Gastroesophageal sphincter (tissue), 4 donors: ENCODE measurements around the gene LCORL. TPM values are rescaled to one million over a fixed set of nuclear protein-coding genes. Genes with fewer than 3 reads are reported as not detected.

Experiments
- ATAC-seq: fragments of 150-250 bp; one replicate; pipeline ENCODE4 v1.9.1; 2016; ENCODE audit warnings: mild to moderate bottlenecking, moderate library complexity
- H3K27ac ChIP-seq, 4 donors: fragments of 200-600 bp; sonication (generic) in 3 of 4; 1 replicate in 3 of 4; 2 replicates in 1 of 4; pipeline ENCODE4 v1.5.1; 2016 to 2019
- H3K27me3 ChIP-seq: fragments of 200-600 bp; sonication (generic); one replicate; pipeline ENCODE4 v1.5.1; 2019
- H3K36me3 ChIP-seq, 2 donors: fragments of 200-600 bp; sonication (generic); one replicate each; pipeline ENCODE4 v1.5.1; 2019; ENCODE audit warnings: control low read depth in 1 of 2
- H3K4me1 ChIP-seq, 3 donors: fragments of 200-600 bp; sonication (generic); 1 replicate in 2 of 3; 2 replicates in 1 of 3; pipeline ENCODE4 v1.5.1; 2016 to 2019; ENCODE audit warnings: control low read depth in 2 of 3
- H3K4me3 ChIP-seq, 2 donors: fragments of 200-600 bp; sonication (generic); one replicate each; pipeline ENCODE4 v1.5.1; 2019; ENCODE audit warnings: mild to moderate bottlenecking in 1 of 2, moderate library complexity in 1 of 2
- H3K9me3 ChIP-seq, 3 donors: fragments of 200-600 bp; sonication (generic); one replicate each; pipeline ENCODE4 v1.5.1; 2017 to 2019; ENCODE audit warnings: control low read depth in 2 of 3
- CTCF ChIP-seq, 4 experiments: fragments of 200-600 bp in 2 of 4; fragments of 450-650 bp in 2 of 4; sonication (generic) in 1 of 4; IDR thresholded peaks; one replicate each; pipeline ENCODE4 v1.5.1; 2017 to 2019; ENCODE audit warnings: antibody characterized with exemption in 4 of 4, mild to moderate bottlenecking in 2 of 4, moderate library complexity in 2 of 4
- EP300 ChIP-seq: sonication (generic); formaldehyde crosslinking; IDR thresholded peaks from one replicate; pipeline ENCODE4 v1.6.1; 2017; ENCODE audit warnings: antibody characterized with exemption, mild to moderate bottlenecking
- POLR2A ChIP-seq, 2 donors: fragments of 450-650 bp; IDR thresholded peaks; one replicate each; pipeline ENCODE4 v1.6.1; 2017; ENCODE audit warnings: antibody characterized with exemption in 2 of 2, mild to moderate bottlenecking in 2 of 2, moderate library complexity in 1 of 2
- POLR2AphosphoS5 ChIP-seq: sonication (generic); formaldehyde crosslinking; IDR thresholded peaks from one replicate; pipeline ENCODE4 v1.6.1; 2017; ENCODE audit warnings: antibody characterized with exemption
- WGBS, 2 donors: methylation state at CpG; one replicate each; pipeline ENCODE4 v1.1.5; 2018; ENCODE audit warnings: low coverage in 1 of 2; 5-methylcytosine and 5-hydroxymethylcytosine counted together
- total RNA-seq, 4 donors: library from RNA; depleted of rRNA; stranded (reverse); fragments of >200 nt; gene quantifications; one replicate each; pipeline ENCODE4 v1.1.0, GENCODE V29; 2016

The LCORL gene
- total RNA-seq, 4 donors from 2014 or later: 8.5 to 14.7 (median 10.3) TPM

GRCh38 chr4:17912011-17912410 is 109.5 kb downstream of the LCORL start:
- no peak for ATAC-seq
- H3K27ac ChIP-seq: no peak overlapping the region
- H3K4me1 ChIP-seq: no peaks in the 10 kb centered on the region
- no peak for TF ChIP-seq POLR2AphosphoS5
- no peak for TF ChIP-seq EP300
- TF ChIP-seq CTCF (IDR thresholded peaks at IDR 0.05): no peak
- TF ChIP-seq POLR2A (IDR thresholded peaks at IDR 0.05): no peak
- H3K4me3 ChIP-seq: no peak overlapping the region
- no peaks in the 10 kb centered on the region for H3K27me3 ChIP-seq
- no peaks in the 10 kb centered on the region for H3K9me3 ChIP-seq
- peaks cover 0 to 13% of the 10 kb centered on the region in 2 donors for H3K36me3 ChIP-seq
- 90 to 92% methylated on average over 2 to 7 of the region's 9 CpGs for WGBS, 2 donors

- no peak for ATAC-seq
- Histone ChIP-seq H3K27ac (no peak overlapping the region), H3K27me3 (no peaks in the 10 kb centered on the region), H3K36me3 (peaks cover 0 to 13% of the 10 kb centered on the region in 2 donors), H3K9me3 (no peaks in the 10 kb centered on the region), H3K4me3 (no peak overlapping the region), H3K4me1 (no peaks in the 10 kb centered on the region)
- WGBS, 2 donors: 80 to 89% methylated on average over 1 to 3 of the region's 11 CpGs
- no peak for TF ChIP-seq POLR2AphosphoS5
- TF ChIP-seq POLR2A (IDR thresholded peaks at IDR 0.05): no peak
Observed at GRCh38 chr4:17911608-17912007, 109.9 kb downstream of the LCORL start.

GRCh38 chr4:17898553-17899055 is 123.0 kb downstream of the LCORL start:
- no peaks in the 10 kb centered on the region for H3K9me3 ChIP-seq
- no peak for TF ChIP-seq POLR2AphosphoS5
- TF ChIP-seq CTCF (IDR thresholded peaks at IDR 0.05): no peak
- TF ChIP-seq EP300: no peak
- TF ChIP-seq POLR2A (IDR thresholded peaks at IDR 0.05): no peak
- no peak for ATAC-seq
- no peaks in the 10 kb centered on the region for H3K4me1 ChIP-seq
- no peaks in the 10 kb centered on the region for H3K36me3 ChIP-seq
- 62 to 69% methylated on average over 2 of the region's 2 CpGs for whole genome bisulfite sequencing, 2 donors
- H3K27me3 ChIP-seq: no peaks in the 10 kb centered on the region
- no peak overlapping the region for H3K27ac ChIP-seq
- no peak overlapping the region for H3K4me3 ChIP-seq

- Histone ChIP-seq H3K36me3 (no peaks in the 10 kb centered on the region), H3K4me3 (no peak overlapping the region), H3K27me3 (no peaks in the 10 kb centered on the region), H3K27ac (no peak overlapping the region), H3K4me1 (no peaks in the 10 kb centered on the region), H3K9me3 (no peaks in the 10 kb centered on the region)
- ATAC-seq: no peak
- 96 to 100% methylated on average over 2 to 3 of the region's 3 CpGs for WGBS, 2 donors
- no peak for TF ChIP-seq POLR2A (IDR thresholded peaks at IDR 0.05)
- TF ChIP-seq POLR2AphosphoS5: no peak
- no peak for TF ChIP-seq CTCF (IDR thresholded peaks at IDR 0.05)
- TF ChIP-seq EP300: no peak
Observed at GRCh38 chr4:17895481-17895880, 126.1 kb downstream of the LCORL start.

- no peaks in the 10 kb centered on the region for H3K4me1 ChIP-seq
- no peaks in the 10 kb centered on the region for H3K27me3 ChIP-seq
- H3K4me3 ChIP-seq: no peak overlapping the region
- no peaks in the 10 kb centered on the region for H3K9me3 ChIP-seq
- TF ChIP-seq POLR2AphosphoS5 (no peak), POLR2A (IDR thresholded peaks at IDR 0.05) (no peak), EP300 (no peak), CTCF (IDR thresholded peaks at IDR 0.05) (no peak)
- no peak overlapping the region for H3K27ac ChIP-seq
- no peak for ATAC-seq
- no peaks in the 10 kb centered on the region for H3K36me3 ChIP-seq
- 62 to 70% methylated on average over 3 of the region's 3 CpGs for WGBS, 2 donors
Observed at GRCh38 chr4:17894421-17894820, 127.1 kb downstream of the LCORL start.
